HepG2 (cell line): ENCODE results near the gene AKAP3.

ENCODE experiments used
- ATF7 ChIP-seq, 2 experiments: fragments of 450-650 bp in 1 of 2; sonication (generic) in 1 of 2; formaldehyde crosslinking in 1 of 2; IDR thresholded peaks; 2 replicates each; pipeline versions ENCODE4 v1.4.0 to v1.6.1; 2016 to 2020; ENCODE audit warnings: antibody characterized with exemption in 1 of 2, mild to moderate bottlenecking in 1 of 2, missing genetic modification reagents in 1 of 2
- POLR2AphosphoS2 ChIP-seq: IDR thresholded peaks from 2 replicates; pipeline ENCODE4 v1.6.1; 2011; ENCODE audit warnings: low read depth, low read length, improper control_type of control experiment
- TF ChIP-seq, protein P1 (sequence below): sonication (generic); formaldehyde crosslinking; IDR thresholded peaks from 2 replicates; pipeline ENCODE4 v1.4.0; 2020; ENCODE audit warnings: missing genetic modification reagents
- TF ChIP-seq, protein P2 (sequence below): sonication (generic); formaldehyde crosslinking; IDR thresholded peaks from 2 replicates; pipeline ENCODE4 v1.5.0; 2020; ENCODE audit warnings: mild to moderate bottlenecking, missing genetic modification reagents, borderline replicate concordance

DNA sequence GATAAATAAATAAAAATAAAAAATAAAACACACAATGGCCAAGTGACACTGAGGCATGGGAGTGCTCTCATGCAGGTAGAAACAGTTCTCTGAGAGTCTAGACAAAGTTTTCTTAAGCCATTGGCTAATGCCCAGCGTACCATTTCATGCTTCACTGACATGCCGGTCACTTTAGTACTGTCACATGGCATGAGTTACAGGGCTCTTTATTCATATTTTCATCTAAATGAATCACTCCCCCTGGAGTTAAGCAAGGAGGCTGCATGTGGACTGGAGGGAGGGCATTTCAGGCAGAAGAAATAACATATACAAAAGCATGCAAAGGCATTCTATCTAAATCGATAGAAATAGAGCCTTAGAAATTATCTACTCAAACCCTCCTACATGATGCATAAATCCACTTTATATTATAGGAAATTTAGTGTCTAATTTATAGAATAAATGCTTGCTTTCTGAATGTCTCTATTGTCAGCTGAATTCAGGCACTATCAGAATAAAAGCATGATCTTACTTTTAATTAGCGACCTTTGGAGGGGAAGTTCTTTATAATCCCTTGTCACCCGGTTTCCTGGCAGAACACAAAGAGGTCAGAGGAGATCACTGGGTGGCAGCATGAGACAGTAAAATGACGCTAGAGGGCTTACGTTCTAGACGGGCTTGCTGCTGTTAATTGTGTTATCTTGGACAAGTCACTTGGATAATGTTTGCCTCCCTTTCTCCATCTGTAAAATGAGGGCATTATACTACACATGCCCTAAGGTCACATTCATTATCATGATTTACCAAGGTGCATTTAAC, 69.3 kb downstream of the AKAP3 start:
- no peak for TF ChIP-seq POLR2AphosphoS2
- TF ChIP-seq, protein P1, sequence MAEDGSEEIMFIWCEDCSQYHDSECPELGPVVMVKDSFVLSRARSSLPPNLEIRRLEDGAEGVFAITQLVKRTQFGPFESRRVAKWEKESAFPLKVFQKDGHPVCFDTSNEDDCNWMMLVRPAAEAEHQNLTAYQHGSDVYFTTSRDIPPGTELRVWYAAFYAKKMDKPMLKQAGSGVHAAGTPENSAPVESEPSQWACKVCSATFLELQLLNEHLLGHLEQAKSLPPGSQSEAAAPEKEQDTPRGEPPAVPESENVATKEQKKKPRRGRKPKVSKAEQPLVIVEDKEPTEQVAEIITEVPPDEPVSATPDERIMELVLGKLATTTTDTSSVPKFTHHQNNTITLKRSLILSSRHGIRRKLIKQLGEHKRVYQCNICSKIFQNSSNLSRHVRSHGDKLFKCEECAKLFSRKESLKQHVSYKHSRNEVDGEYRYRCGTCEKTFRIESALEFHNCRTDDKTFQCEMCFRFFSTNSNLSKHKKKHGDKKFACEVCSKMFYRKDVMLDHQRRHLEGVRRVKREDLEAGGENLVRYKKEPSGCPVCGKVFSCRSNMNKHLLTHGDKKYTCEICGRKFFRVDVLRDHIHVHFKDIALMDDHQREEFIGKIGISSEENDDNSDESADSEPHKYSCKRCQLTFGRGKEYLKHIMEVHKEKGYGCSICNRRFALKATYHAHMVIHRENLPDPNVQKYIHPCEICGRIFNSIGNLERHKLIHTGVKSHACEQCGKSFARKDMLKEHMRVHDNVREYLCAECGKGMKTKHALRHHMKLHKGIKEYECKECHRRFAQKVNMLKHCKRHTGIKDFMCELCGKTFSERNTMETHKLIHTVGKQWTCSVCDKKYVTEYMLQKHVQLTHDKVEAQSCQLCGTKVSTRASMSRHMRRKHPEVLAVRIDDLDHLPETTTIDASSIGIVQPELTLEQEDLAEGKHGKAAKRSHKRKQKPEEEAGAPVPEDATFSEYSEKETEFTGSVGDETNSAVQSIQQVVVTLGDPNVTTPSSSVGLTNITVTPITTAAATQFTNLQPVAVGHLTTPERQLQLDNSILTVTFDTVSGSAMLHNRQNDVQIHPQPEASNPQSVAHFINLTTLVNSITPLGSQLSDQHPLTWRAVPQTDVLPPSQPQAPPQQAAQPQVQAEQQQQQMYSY (CRISPR knock-in tag), result no peak
- TF ChIP-seq, protein P2, sequence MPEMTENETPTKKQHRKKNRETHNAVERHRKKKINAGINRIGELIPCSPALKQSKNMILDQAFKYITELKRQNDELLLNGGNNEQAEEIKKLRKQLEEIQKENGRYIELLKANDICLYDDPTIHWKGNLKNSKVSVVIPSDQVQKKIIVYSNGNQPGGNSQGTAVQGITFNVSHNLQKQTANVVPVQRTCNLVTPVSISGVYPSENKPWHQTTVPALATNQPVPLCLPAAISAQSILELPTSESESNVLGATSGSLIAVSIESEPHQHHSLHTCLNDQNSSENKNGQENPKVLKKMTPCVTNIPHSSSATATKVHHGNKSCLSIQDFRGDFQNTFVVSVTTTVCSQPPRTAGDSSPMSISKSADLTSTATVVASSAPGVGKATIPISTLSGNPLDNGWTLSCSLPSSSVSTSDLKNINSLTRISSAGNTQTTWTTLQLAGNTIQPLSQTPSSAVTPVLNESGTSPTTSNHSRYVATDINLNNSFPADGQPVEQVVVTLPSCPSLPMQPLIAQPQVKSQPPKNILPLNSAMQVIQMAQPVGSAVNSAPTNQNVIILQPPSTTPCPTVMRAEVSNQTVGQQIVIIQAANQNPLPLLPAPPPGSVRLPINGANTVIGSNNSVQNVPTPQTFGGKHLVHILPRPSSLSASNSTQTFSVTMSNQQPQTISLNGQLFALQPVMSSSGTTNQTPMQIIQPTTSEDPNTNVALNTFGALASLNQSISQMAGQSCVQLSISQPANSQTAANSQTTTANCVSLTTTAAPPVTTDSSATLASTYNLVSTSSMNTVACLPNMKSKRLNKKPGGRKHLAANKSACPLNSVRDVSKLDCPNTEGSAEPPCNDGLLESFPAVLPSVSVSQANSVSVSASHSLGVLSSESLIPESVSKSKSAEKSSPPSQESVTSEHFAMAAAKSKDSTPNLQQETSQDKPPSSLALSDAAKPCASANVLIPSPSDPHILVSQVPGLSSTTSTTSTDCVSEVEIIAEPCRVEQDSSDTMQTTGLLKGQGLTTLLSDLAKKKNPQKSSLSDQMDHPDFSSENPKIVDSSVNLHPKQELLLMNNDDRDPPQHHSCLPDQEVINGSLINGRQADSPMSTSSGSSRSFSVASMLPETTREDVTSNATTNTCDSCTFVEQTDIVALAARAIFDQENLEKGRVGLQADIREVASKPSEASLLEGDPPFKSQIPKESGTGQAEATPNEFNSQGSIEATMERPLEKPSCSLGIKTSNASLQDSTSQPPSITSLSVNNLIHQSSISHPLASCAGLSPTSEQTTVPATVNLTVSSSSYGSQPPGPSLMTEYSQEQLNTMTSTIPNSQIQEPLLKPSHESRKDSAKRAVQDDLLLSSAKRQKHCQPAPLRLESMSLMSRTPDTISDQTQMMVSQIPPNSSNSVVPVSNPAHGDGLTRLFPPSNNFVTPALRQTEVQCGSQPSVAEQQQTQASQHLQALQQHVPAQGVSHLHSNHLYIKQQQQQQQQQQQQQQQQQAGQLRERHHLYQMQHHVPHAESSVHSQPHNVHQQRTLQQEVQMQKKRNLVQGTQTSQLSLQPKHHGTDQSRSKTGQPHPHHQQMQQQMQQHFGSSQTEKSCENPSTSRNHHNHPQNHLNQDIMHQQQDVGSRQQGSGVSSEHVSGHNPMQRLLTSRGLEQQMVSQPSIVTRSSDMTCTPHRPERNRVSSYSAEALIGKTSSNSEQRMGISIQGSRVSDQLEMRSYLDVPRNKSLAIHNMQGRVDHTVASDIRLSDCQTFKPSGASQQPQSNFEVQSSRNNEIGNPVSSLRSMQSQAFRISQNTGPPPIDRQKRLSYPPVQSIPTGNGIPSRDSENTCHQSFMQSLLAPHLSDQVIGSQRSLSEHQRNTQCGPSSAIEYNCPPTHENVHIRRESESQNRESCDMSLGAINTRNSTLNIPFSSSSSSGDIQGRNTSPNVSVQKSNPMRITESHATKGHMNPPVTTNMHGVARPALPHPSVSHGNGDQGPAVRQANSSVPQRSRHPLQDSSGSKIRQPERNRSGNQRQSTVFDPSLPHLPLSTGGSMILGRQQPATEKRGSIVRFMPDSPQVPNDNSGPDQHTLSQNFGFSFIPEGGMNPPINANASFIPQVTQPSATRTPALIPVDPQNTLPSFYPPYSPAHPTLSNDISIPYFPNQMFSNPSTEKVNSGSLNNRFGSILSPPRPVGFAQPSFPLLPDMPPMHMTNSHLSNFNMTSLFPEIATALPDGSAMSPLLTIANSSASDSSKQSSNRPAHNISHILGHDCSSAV (CRISPR knock-in tag), result no peak
- no peak for TF ChIP-seq ATF7 (IDR thresholded peaks at IDR 0.05)
- no peak for TF ChIP-seq ATF7 (CRISPR knock-in tag; IDR thresholded peaks at IDR 0.05)
